Mesothelial cell of epicardium (in vitro differentiated cells): Measurements from ENCODE around the gene PNKP. TPM values are rescaled to one million over a fixed set of nuclear protein-coding genes. Genes with fewer than 3 reads are reported as not detected.

Experiments
- DNase-seq, 2 experiments: peaks; one replicate each; pipeline ENCODE4 v3.0.0; 2021; ENCODE audit warnings: low spot score in 2 of 2; ENCODE audit not compliant: unreplicated experiment in 2 of 2
- H3K27ac Mint-ChIP-seq: 2 replicates; pipeline ENCODE4 v1.8.0; 2021; ENCODE audit warnings: mixed read lengths
- H3K27me3 Mint-ChIP-seq: 2 replicates; pipeline ENCODE4 v1.8.0; 2021; ENCODE audit warnings: low read depth, mixed read lengths
- H3K36me3 Mint-ChIP-seq: 2 replicates; pipeline ENCODE4 v1.8.0; 2021; ENCODE audit warnings: mixed read lengths
- H3K4me1 Mint-ChIP-seq: 2 replicates; pipeline ENCODE4 v1.8.0; 2021; ENCODE audit warnings: mixed read lengths
- H3K4me3 Mint-ChIP-seq: 2 replicates; pipeline ENCODE4 v1.8.0; 2021; ENCODE audit warnings: mild to moderate bottlenecking, moderate library complexity, mixed read lengths
- H3K9me3 Mint-ChIP-seq: 2 replicates; pipeline ENCODE4 v1.8.0; 2021; ENCODE audit warnings: mixed read lengths
- CTCF ChIP-seq: fragments of 200-600 bp; sonication (generic); IDR thresholded peaks from one replicate; pipeline ENCODE4 v1.5.0; 2021; ENCODE audit warnings: antibody characterized with exemption; ENCODE audit not compliant: unreplicated experiment
- total RNA-seq: library from RNA; stranded (reverse); gene quantifications from 3 replicates; pipeline ENCODE4 v1.2.1, GENCODE V29; 2021

The PNKP gene
- total RNA-seq, 1 donor from 2014 or later = 103 TPM

DNA sequence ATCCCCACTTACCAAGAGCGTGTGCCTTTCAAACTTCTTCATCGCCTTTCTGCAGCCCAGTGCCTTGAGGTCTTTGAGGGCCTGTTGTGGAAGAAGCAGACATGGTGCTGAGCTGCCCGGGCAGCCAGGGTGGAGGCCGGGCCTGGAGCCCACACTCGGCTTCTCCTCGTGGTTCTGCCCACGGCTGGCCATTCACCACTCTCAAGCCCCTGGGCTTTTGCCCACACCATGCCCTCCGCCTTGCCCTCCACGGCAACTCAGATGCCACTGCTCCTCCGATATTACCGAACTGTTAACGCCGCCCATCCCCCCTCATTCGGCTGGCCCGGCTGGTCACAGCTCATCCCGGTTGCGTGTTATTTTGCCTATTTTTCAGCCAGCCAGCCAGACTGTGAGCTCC, 24.0 kb upstream of the PNKP start:
- Mint-ChIP-seq H3K27ac (no peak overlapping the region), H3K27me3 (peaks cover 37% of the 10 kb centered on the region), H3K4me3 (no peak overlapping the region), H3K36me3 (peaks cover 4% of the 10 kb centered on the region), H3K4me1 (peaks cover 7% of the 10 kb centered on the region), H3K9me3 (no peaks in the 10 kb centered on the region)
- no peak for DNase-seq
- no peak for TF ChIP-seq CTCF

GRCh38 chr19:49890349-49891311, 23.3 kb upstream of the PNKP start:
- TF ChIP-seq CTCF = no peak
- Mint-ChIP-seq H3K27ac (no peak overlapping the region), H3K36me3 (peaks cover 8% of the 10 kb centered on the region), H3K9me3 (no peaks in the 10 kb centered on the region), H3K27me3 (peaks cover 34% of the 10 kb centered on the region), H3K4me1 (peaks cover 6% of the 10 kb centered on the region), H3K4me3 (peak overlapping the region; percentile 59)
- DNase-seq = no peak

DNA sequence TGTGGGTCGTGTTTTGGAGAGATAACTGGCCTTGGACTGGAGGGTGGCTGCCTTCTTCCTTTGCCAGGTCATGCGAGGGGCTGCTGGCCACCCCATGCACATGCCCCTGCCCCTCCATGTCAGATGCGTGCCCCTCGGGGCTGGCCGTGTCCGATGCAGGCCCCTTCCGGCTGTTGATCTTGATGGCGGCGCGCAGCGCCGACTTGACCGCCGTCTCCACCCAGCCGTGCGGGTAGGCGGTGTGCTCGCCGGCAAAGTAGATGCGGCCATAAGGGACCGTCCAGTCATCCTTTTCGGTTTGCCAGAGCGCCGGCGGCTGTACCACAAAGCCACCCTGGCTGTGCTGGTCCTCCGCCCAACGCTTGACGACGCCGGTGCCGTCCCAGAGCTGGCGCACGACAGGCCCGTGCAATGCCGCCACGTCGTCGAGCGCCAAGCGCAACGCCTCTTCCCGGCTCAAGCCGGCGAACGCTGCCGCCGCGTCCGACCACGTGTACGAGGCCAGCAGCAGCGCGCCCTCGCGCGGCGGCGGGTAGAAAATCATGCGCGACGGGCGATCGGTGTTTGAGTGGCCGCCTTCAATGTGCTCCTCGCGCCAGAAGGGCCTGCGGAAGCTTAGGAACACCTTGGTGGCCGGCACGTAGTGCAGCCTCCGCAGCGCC, 22.4 kb upstream of the PNKP start:
- peaks cover 6% of the 10 kb centered on the region for H3K4me1 Mint-ChIP-seq
- peaks cover 34% of the 10 kb centered on the region for H3K27me3 Mint-ChIP-seq
- peak overlapping the region; percentile 59 for H3K4me3 Mint-ChIP-seq
- no peak overlapping the region for H3K27ac Mint-ChIP-seq
- TF ChIP-seq CTCF = peak; percentile 74
- DNase-seq = peak in 1 of 2 experiments; percentile 66
- H3K9me3 Mint-ChIP-seq = no peaks in the 10 kb centered on the region
- peaks cover 12% of the 10 kb centered on the region for H3K36me3 Mint-ChIP-seq

GRCh38 chr19:49889038-49889686, 21.8 kb upstream of the PNKP start:
- no peak for TF ChIP-seq CTCF
- Mint-ChIP-seq H3K4me3 (peak overlapping the region; percentile 13), H3K36me3 (peaks cover 18% of the 10 kb centered on the region), H3K9me3 (no peaks in the 10 kb centered on the region), H3K27ac (no peak overlapping the region), H3K27me3 (peaks cover 33% of the 10 kb centered on the region), H3K4me1 (peaks cover 6% of the 10 kb centered on the region)
- DNase-seq = no peak

- Mint-ChIP-seq H3K36me3 (peaks cover 22% of the 10 kb centered on the region), H3K9me3 (no peaks in the 10 kb centered on the region), H3K4me1 (peaks cover 6% of the 10 kb centered on the region), H3K4me3 (no peak overlapping the region), H3K27ac (no peak overlapping the region), H3K27me3 (peaks cover 33% of the 10 kb centered on the region)
- TF ChIP-seq CTCF = no peak
- no peak for DNase-seq
These were observed 21.1 kb upstream of the PNKP start for GRCh38 chr19:49888510-49888824.
